Mucosa of descending colon (tissue), 3 donors: ENCODE results near the gene NDRG3. TPM values are rescaled to one million over a fixed set of nuclear protein-coding genes. Genes with fewer than 3 reads are reported as not detected.

Experiments
- ATAC-seq: fragments of 200-7000 bp; cut with Tn5 transposase; one replicate; pipeline ENCODE4 v1.9.1; 2020; ENCODE audit warnings: mild to moderate bottlenecking, moderate library complexity
- DNase-seq, 3 donors: peaks; one replicate each; pipeline ENCODE4 v3.0.0-alpha.2; 2020
- H3K36me3 ChIP-seq: fragments of 200-600 bp; one replicate; pipeline ENCODE4 v1.8.0; 2021; ENCODE audit warnings: low read depth, mild to moderate bottlenecking
- H3K4me1 ChIP-seq: fragments of 200-600 bp; one replicate; pipeline ENCODE4 v1.8.0; 2021; ENCODE audit warnings: low read depth, mild to moderate bottlenecking
- H3K4me3 ChIP-seq: fragments of 200-600 bp; one replicate; pipeline ENCODE4 v1.8.0; 2021; ENCODE audit warnings: mild to moderate bottlenecking
- H3K9me3 ChIP-seq: fragments of 200-600 bp; one replicate; pipeline ENCODE4 v1.8.0; 2021; ENCODE audit warnings: mild to moderate bottlenecking
- CTCF ChIP-seq: fragments of 200-600 bp; IDR thresholded peaks from one replicate; pipeline ENCODE4 v1.8.0; 2022; ENCODE audit warnings: antibody characterized with exemption, mild to moderate bottlenecking
- intact Hi-C, 2 donors: fragments of 100-400 bp; cut with DNase I in 1 of 2; cut with micrococcal nuclease in 1 of 2; formaldehyde crosslinking; loops; one replicate each; pipeline versions ENCODE4 v1.11.0 to v1.11.1; 2022; cut with DNase I, micrococcal nuclease
- total RNA-seq, 3 donors: library from RNA; stranded (reverse); fragmentation: NEBNext Ultra II Directional in 2 of 3; extraction: Animal tissue kit (Norgen Biotek cat#: 25700) in 2 of 3; gene quantifications; one replicate each; pipeline versions ENCODE4 v1.2.1 to v1.2.4, GENCODE V29; 2021 to 2023
- donor health status: DM: no; HTN: no; CAD: no; lungs with moderate emphysema.
- donor health status: DM: no; HTN: no; CAD: no.
- donor health status: DM: no; HTN: yes; CAD: no.

Gene NDRG3
- total RNA-seq, 3 donors from 2014 or later = 23.5 to 50.9 (median 26.1) TPM

DNA sequence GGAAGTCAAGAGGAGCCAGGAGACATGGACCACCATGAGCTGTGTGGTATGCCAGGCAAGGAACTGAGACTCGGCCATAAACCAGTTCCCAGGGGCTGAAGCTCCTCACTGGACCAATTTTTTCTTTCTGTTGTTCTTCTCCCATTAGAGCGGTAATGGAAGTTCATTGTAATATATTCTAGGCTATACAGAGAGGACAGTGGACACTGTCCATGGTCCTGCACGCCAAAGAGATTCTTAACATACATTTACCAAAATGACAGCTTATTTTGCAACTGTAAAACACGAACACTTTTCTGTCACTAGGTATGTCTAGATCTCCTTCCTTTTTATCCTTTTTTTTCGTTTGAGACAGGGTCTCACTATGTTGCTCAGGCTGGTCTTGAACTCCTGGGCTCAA, 40.8 kb upstream of the NDRG3 start:
- Histone ChIP-seq H3K9me3 (no peaks in the 10 kb centered on the region), H3K4me1 (no peaks in the 10 kb centered on the region), H3K4me3 (no peak overlapping the region), H3K36me3 (no peaks in the 10 kb centered on the region)
- no peak for DNase-seq
- intact Hi-C loops = no loop called here
- no peak for ATAC-seq
- no peak for TF ChIP-seq CTCF

DNA sequence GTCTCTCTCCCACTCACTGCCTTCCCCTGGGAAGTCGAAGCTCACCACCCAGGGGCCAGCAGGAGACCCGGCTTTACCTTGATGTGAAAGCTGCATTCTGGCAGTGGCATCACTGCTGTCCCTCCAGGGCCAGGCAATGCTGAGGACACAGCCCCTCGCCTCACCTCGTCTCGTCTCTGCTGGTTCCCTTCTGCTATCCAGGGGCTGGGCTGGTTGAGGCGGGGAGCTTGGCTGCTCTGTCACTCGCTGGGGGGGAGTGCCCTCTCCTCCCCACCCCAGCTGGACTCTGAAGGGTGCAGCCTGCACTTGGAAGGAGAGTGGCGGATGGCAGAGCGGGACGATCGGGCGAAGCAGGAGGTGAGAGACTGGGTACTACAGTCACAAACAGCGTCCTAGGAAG, 40.4 kb upstream of the NDRG3 start:
- no peaks in the 10 kb centered on the region for H3K9me3 ChIP-seq
- ATAC-seq (no peak), DNase-seq (no peak)
- no peaks in the 10 kb centered on the region for H3K36me3 ChIP-seq
- no peak for TF ChIP-seq CTCF
- intact Hi-C loops = no loop called here
- no peak overlapping the region for H3K4me3 ChIP-seq
- H3K4me1 ChIP-seq = no peaks in the 10 kb centered on the region

DNA sequence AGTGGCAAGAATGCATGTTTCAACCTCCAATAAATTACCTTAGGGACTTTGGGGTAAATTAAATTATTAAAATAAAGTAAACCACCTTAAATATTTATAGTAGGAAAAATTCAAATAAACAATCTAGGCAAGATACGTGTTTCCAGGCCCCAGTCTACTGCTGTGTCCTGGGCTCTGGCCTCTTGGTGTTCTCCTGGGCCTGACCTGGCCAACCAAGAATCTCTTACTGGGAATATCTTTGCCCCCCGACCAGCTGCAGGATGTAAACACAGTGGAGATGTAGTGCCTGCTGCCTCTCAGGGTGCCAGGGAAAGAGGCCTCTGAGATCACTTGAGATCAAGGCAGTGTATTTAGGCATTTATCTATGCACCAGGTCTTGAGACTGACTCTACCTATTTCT, 39.4 kb upstream of the NDRG3 start:
- H3K4me1 ChIP-seq = no peaks in the 10 kb centered on the region
- H3K9me3 ChIP-seq = no peaks in the 10 kb centered on the region
- no peak for TF ChIP-seq CTCF
- DNase-seq = no peak
- intact Hi-C loops = no loop called here
- no peaks in the 10 kb centered on the region for H3K36me3 ChIP-seq
- no peak for ATAC-seq
- no peak overlapping the region for H3K4me3 ChIP-seq

- Histone ChIP-seq H3K4me1 (no peaks in the 10 kb centered on the region), H3K9me3 (no peaks in the 10 kb centered on the region), H3K36me3 (no peaks in the 10 kb centered on the region), H3K4me3 (no peak overlapping the region)
- TF ChIP-seq CTCF = no peak
- ATAC-seq = no peak
- intact Hi-C loops = no loop called here
- no peak for DNase-seq
Measured at GRCh38 chr20:36784900-36785299, 39.0 kb upstream of the NDRG3 start.

- ATAC-seq (no peak), DNase-seq (no peak)
- Histone ChIP-seq H3K36me3 (no peaks in the 10 kb centered on the region), H3K4me1 (no peaks in the 10 kb centered on the region), H3K9me3 (no peaks in the 10 kb centered on the region), H3K4me3 (no peak overlapping the region)
- intact Hi-C loops = no loop called here
- TF ChIP-seq CTCF = no peak
Measured at GRCh38 chr20:36784116-36784515, 38.2 kb upstream of the NDRG3 start.

DNA sequence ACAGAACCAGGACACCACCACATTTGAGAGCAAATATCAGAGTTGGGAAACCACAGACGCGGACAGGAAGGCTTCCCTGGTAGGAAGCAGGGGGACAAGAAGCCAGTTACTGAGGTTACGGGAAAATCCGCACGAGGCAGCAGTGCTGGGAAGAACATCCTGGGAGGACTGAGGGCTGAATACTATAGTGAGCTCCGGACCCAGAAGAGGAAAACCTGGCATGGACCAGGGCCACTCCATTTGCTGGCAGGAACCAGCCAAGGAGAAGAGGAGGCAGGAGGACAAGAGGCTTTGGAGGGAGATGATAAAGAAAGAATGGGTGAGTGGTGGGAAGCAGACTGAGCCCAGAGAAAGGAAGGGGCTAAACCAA, 33.8 kb upstream of the NDRG3 start:
- no peak for TF ChIP-seq CTCF
- Histone ChIP-seq H3K4me3 (no peak overlapping the region), H3K36me3 (no peaks in the 10 kb centered on the region), H3K9me3 (no peaks in the 10 kb centered on the region), H3K4me1 (peaks cover 2% of the 10 kb centered on the region)
- intact Hi-C loops = no loop called here
- ATAC-seq = no peak
- no peak for DNase-seq
